Osteocyte (in vitro differentiated cells): Measurements from ENCODE around the gene COL4A2. TPM values are rescaled to one million over a fixed set of nuclear protein-coding genes. Genes with fewer than 3 reads are reported as not detected.

Experiments
- DNase-seq: peaks from one replicate; pipeline ENCODE4 v3.0.0; 2021; ENCODE audit warnings: mixed read lengths; ENCODE audit not compliant: unreplicated experiment; ENCODE audit errors: extremely low spot score
- H3K27ac Mint-ChIP-seq: one replicate; pipeline ENCODE4 v1.8.0; 2021; ENCODE audit warnings: mild to moderate bottlenecking, mixed read lengths; ENCODE audit not compliant: unreplicated experiment
- H3K27me3 Mint-ChIP-seq: one replicate; pipeline ENCODE4 v1.8.0; 2021; ENCODE audit warnings: mixed read lengths; ENCODE audit not compliant: unreplicated experiment
- H3K36me3 Mint-ChIP-seq: one replicate; pipeline ENCODE4 v1.8.0; 2021; ENCODE audit warnings: mixed read lengths; ENCODE audit not compliant: unreplicated experiment
- H3K4me1 Mint-ChIP-seq: one replicate; pipeline ENCODE4 v1.8.0; 2021; ENCODE audit warnings: mixed read lengths; ENCODE audit not compliant: unreplicated experiment
- H3K4me3 Mint-ChIP-seq: one replicate; pipeline ENCODE4 v1.8.0; 2021; ENCODE audit warnings: mild to moderate bottlenecking, moderate library complexity, mixed read lengths; ENCODE audit not compliant: unreplicated experiment
- H3K9me3 Mint-ChIP-seq: one replicate; pipeline ENCODE4 v1.8.0; 2021; ENCODE audit warnings: mixed read lengths; ENCODE audit not compliant: unreplicated experiment
- total RNA-seq: library from RNA; stranded (reverse); gene quantifications from 2 replicates; pipeline ENCODE4 v1.2.1, GENCODE V29; 2021
- TF ChIP-seq, protein P1 (sequence below): fragments of 200-600 bp; sonication (generic); IDR thresholded peaks from 2 replicates; pipeline ENCODE4 v1.5.0; 2021; ENCODE audit warnings: antibody characterized with exemption, mild to moderate bottlenecking, moderate library complexity

Gene COL4A2
- total RNA-seq, 1 donor from 2014 or later: 2,001 TPM

DNA sequence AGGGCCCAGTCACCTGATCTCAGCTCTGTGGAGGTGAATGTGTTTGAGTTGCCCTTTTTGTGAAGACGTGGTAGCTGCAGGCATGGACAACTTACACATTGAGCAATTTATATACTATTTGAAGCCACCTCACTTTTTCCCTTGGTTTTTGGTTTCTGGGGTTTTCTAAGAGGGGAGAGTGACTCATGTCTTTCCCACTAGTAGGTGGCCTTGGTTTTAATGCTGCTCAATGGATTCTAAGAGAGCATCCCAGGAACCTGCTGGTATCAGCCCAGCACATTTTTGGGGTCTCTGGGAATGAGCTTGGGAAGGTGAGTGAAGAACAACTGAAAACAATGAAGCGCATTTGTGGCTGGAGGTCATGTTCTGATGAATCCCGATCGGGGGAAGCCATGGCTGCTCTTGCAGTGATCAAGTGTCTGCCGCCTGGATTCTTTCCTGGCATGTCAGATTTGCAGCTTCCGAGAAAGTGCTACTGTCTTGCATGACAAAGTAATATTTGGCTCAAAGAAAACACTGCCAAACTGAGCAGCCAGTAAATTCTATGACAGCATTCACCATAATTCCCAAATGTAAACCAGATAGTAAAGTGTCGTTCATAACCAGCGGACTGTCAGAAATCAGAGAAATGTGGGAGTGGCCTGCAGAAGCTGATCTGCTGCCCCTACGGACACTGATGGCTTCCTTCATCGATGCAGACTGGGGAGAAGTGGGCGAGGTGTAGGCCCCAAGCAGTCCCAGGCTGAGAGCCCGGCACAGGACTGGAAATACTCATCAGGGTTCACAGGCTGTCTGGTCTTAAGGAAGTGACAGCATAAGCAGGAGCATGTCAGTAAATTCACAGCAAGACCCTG, 98.7 kb downstream of the COL4A2 start:
- TF ChIP-seq, protein P1, sequence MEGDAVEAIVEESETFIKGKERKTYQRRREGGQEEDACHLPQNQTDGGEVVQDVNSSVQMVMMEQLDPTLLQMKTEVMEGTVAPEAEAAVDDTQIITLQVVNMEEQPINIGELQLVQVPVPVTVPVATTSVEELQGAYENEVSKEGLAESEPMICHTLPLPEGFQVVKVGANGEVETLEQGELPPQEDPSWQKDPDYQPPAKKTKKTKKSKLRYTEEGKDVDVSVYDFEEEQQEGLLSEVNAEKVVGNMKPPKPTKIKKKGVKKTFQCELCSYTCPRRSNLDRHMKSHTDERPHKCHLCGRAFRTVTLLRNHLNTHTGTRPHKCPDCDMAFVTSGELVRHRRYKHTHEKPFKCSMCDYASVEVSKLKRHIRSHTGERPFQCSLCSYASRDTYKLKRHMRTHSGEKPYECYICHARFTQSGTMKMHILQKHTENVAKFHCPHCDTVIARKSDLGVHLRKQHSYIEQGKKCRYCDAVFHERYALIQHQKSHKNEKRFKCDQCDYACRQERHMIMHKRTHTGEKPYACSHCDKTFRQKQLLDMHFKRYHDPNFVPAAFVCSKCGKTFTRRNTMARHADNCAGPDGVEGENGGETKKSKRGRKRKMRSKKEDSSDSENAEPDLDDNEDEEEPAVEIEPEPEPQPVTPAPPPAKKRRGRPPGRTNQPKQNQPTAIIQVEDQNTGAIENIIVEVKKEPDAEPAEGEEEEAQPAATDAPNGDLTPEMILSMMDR: no peak
- H3K4me1 Mint-ChIP-seq: peaks cover 95% of the 10 kb centered on the region
- H3K36me3 Mint-ChIP-seq: peaks cover 46% of the 10 kb centered on the region
- no peaks in the 10 kb centered on the region for H3K27me3 Mint-ChIP-seq
- no peak for DNase-seq
- H3K9me3 Mint-ChIP-seq: no peaks in the 10 kb centered on the region
- peak overlapping the region; percentile 98 for H3K27ac Mint-ChIP-seq
- peak overlapping the region; percentile 27 for H3K4me3 Mint-ChIP-seq

DNA sequence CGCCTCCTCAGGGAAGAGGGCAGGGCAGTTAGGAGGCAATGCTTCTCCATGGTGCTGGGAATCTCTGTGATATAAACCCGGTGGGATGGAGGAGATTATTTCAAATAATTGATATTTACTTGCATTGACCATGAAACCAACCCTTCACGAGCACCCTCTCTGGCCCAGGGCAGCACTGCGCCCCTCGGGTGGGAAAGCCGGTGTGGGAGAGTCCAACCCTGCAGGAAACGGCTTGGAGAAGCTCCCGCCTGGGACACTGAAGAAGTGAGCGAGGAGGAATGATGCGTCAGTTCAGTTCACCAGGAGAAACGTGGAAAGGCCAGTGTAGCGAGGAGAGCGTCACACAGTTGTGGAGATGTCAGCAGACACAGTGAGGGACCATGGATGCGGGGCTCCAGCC, 99.9 kb downstream of the COL4A2 start:
- peaks cover 42% of the 10 kb centered on the region for H3K36me3 Mint-ChIP-seq
- H3K27ac Mint-ChIP-seq: peak overlapping the region; percentile 98
- H3K9me3 Mint-ChIP-seq: no peaks in the 10 kb centered on the region
- H3K4me3 Mint-ChIP-seq: no peak overlapping the region
- H3K4me1 Mint-ChIP-seq: peaks cover 97% of the 10 kb centered on the region
- no peaks in the 10 kb centered on the region for H3K27me3 Mint-ChIP-seq
- no peak for DNase-seq
- TF ChIP-seq, protein P1: no peak

DNA sequence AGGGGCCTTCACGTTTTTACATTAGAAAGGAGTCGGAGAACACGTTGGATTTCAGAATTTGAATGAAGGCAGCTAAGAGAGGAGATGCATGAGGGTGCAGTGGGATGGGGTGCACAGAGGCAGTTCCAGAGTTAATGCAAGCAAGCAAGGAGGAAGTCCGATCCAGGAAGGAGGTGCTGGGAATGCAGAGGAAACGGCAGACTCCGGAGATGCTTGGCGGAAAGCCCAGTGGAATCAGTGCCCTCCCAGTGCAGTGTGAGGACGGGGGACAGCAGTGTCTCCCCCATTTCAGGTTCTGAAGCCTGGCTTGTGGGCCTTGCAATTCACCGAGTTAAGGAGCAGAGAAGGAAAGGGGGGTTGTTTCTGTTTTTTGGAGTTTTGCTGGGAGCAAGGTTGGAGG, 100.4 kb downstream of the COL4A2 start:
- H3K9me3 Mint-ChIP-seq: no peaks in the 10 kb centered on the region
- no peaks in the 10 kb centered on the region for H3K27me3 Mint-ChIP-seq
- peak overlapping the region; percentile 98 for H3K27ac Mint-ChIP-seq
- no peak for DNase-seq
- H3K36me3 Mint-ChIP-seq: peaks cover 41% of the 10 kb centered on the region
- TF ChIP-seq, protein P1: no peak
- H3K4me1 Mint-ChIP-seq: peaks cover 97% of the 10 kb centered on the region
- H3K4me3 Mint-ChIP-seq: no peak overlapping the region

DNA sequence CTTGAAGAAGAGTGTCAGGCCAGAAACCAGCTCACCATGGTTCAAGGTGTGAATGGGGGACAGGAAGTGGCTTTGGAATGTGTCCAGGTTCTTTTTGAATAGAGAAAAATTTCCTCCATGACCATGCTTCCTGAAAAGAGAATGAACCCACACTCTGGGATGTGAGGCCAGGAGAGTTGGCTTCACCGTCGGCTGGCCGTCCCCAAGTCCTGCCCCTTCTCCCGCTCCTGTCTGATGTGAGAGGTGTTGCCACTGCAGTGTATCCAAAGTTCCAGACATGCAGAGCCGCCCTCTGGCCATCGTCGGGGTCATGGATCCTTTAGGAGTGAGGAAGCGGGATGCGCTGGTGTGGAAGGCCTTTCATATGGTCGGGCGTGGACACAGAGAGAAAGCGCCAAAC, 101.2 kb downstream of the COL4A2 start:
- peaks cover 37% of the 10 kb centered on the region for H3K36me3 Mint-ChIP-seq
- no peaks in the 10 kb centered on the region for H3K9me3 Mint-ChIP-seq
- TF ChIP-seq, protein P1: no peak
- no peaks in the 10 kb centered on the region for H3K27me3 Mint-ChIP-seq
- no peak for DNase-seq
- H3K4me3 Mint-ChIP-seq: no peak overlapping the region
- H3K27ac Mint-ChIP-seq: peak overlapping the region; percentile 98
- peaks cover 97% of the 10 kb centered on the region for H3K4me1 Mint-ChIP-seq

DNA sequence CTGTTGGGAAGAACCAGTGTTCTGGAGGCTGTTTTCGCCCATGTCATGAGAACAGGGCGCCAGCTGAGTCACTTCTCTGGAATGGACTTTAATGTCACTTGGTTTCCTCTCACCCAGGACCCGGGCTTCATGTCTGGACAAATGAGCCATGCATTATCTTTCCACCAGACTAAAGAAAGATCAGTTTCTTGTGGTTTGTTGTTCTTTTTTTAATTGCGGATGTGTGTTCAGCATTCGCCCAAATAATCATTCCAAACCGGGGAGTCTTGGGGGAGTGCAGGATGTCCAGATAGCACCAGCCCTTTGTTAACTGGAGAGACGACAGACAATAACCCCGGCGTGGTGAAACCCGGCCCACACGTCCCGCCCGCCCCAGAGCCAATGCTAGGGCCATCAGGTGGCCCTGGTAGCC, 102.5 kb downstream of the COL4A2 start:
- no peak for DNase-seq
- Mint-ChIP-seq H3K36me3 (peaks cover 30% of the 10 kb centered on the region), H3K27me3 (no peaks in the 10 kb centered on the region), H3K4me1 (peaks cover 95% of the 10 kb centered on the region), H3K4me3 (no peak overlapping the region), H3K9me3 (no peaks in the 10 kb centered on the region), H3K27ac (peak overlapping the region; percentile 98)
- TF ChIP-seq, protein P1: no peak
